HCT116 (cell line): Measurements from ENCODE around the gene MT1G. TPM values are rescaled to one million over a fixed set of nuclear protein-coding genes. Genes with fewer than 3 reads are reported as not detected.

Experiments used
- ATAC-seq: fragments of 200-7000 bp; cut with Tn5 transposase; 2 replicates; pipeline ENCODE4 v1.9.1; 2020; ENCODE audit warnings: mild to moderate bottlenecking, moderate library complexity
- BruUV-seq: library from RNA; stranded (reverse); fragments of 400-500 nt; replicated peaks from 2 replicates; lab custom pipeline; 2021; lab: Mats Ljungman, UMichigan
- CTCF ChIA-PET: fragments of 300-600 bp; sonication (Branson Sonifier 250); formaldehyde crosslinking; loops from one replicate; lab custom pipeline; 2021; ENCODE audit warnings: antibody characterized with exemption; lab: Charles Lee
- POLR2A ChIA-PET: fragments of 300-600, 350-600 bp; sonication (Branson Sonifier 250); formaldehyde crosslinking; loops from one replicate; lab custom pipeline; 2021; ENCODE audit warnings: antibody characterized with exemption; lab: Charles Lee
- RAD21 ChIA-PET, 2 experiments: fragments of 300-600 bp; sonication (Branson Sonifier 250); formaldehyde crosslinking; loops; one replicate each; lab custom pipeline; 2023; ENCODE audit warnings: low total read pairs in 2 of 2; ENCODE audit not compliant: uncharacterized antibody in 2 of 2, unreplicated experiment in 2 of 2, low non-redundant PET in 1 of 2; lab: Charles Lee
- DNase-seq: peaks from one replicate; pipeline ENCODE4 v3.0.0-alpha.2; 2010; ENCODE audit warnings: low read depth, low spot score
- H2AFZ ChIP-seq: fragments of 200-600 bp; shearing (Covaris generic), sonication (generic); 2 replicates; pipeline ENCODE4 v1.6.1; 2017; ENCODE audit warnings: low read depth, mixed run types, mixed read lengths, antibody characterized with exemption, low read length; ENCODE audit not compliant: poor library complexity, severe bottlenecking
- H3K27ac ChIP-seq: 2 replicates; pipeline ENCODE4 v1.5.1; 2012; ENCODE audit warnings: low read depth, low read length
- H3K27me3 ChIP-seq: fragments of 200-600 bp; sonication (generic); 2 replicates; pipeline ENCODE4 v1.6.1; 2016; ENCODE audit warnings: mixed run types, low read length, mixed read lengths; ENCODE audit not compliant: insufficient read depth
- H3K36me3 ChIP-seq, 2 experiments: fragments of 200-500 bp in 1 of 2; fragments of 200-600 bp in 1 of 2; sonication (Bioruptor generic) in 1 of 2; sonication (generic) in 1 of 2; 2 replicates each; pipeline versions ENCODE4 v1.5.1 to v1.6.1; 2014 to 2016; ENCODE audit warnings: low read length in 2 of 2, inconsistent platforms in 1 of 2, mixed read lengths in 1 of 2, mixed run types in 1 of 2; ENCODE audit not compliant: insufficient read depth in 2 of 2, control insufficient read depth in 1 of 2
- H3K4me1 ChIP-seq, 2 experiments: fragments of 200-600 bp in 1 of 2; sonication (generic) in 1 of 2; 2 replicates each; pipeline versions ENCODE4 v1.5.1 to v1.6.1; 2012 to 2017; ENCODE audit warnings: low read length in 2 of 2, inconsistent platforms in 1 of 2, mild to moderate bottlenecking in 1 of 2, mixed read lengths in 1 of 2, mixed run types in 1 of 2, moderate library complexity in 1 of 2; ENCODE audit not compliant: insufficient read depth in 2 of 2, control insufficient read depth in 1 of 2
- H3K4me2 ChIP-seq: fragments of 200-600 bp; sonication (generic); 2 replicates; pipeline ENCODE4 v1.6.1; 2017; ENCODE audit warnings: mixed run types, low read length, mixed read lengths
- H3K4me3 ChIP-seq, 2 experiments: fragments of 200-600 bp in 1 of 2; sonication (generic) in 1 of 2; replicated peaks in 1 of 2; 2 replicates each; pipeline ENCODE4 v1.5.1; 2011 to 2016; ENCODE audit warnings: low read length in 2 of 2, control low read depth in 1 of 2, low read depth in 1 of 2, mild to moderate bottlenecking in 1 of 2, mixed read lengths in 1 of 2, mixed run types in 1 of 2
- H3K79me2 ChIP-seq: fragments of 200-600 bp; sonication (generic); 2 replicates; pipeline ENCODE4 v1.6.1; 2017; ENCODE audit warnings: mild to moderate bottlenecking, mixed run types, low read length, moderate library complexity, mixed read lengths; ENCODE audit not compliant: insufficient read depth
- H3K9ac ChIP-seq: fragments of 200-600 bp; sonication (generic); 2 replicates; pipeline ENCODE4 v1.6.1; 2016; ENCODE audit warnings: low read length, mixed read lengths
- H3K9me2 ChIP-seq: fragments of 200-600 bp; sonication (generic), shearing (Covaris generic); 2 replicates; pipeline ENCODE4 v1.6.1; 2017; ENCODE audit warnings: mixed run types, mild to moderate bottlenecking, moderate library complexity; ENCODE audit not compliant: insufficient read depth
- H3K9me3 ChIP-seq, 2 experiments: fragments of 200-500 bp in 1 of 2; fragments of 200-600 bp in 1 of 2; sonication (Bioruptor generic) in 1 of 2; sonication (generic) in 1 of 2; 2 replicates each; pipeline ENCODE4 v1.6.1; 2014 to 2017; ENCODE audit warnings: low read length in 2 of 2, mixed read lengths in 2 of 2, inconsistent platforms in 1 of 2, low read depth in 1 of 2, mild to moderate bottlenecking in 1 of 2, mixed run types in 1 of 2, moderate library complexity in 1 of 2; ENCODE audit not compliant: control insufficient read depth in 1 of 2, insufficient read depth in 1 of 2
- H4K20me1 ChIP-seq: fragments of 200-600 bp; sonication (generic), shearing (Covaris generic); 2 replicates; pipeline ENCODE4 v1.6.1; 2017; ENCODE audit warnings: mixed run types, mild to moderate bottlenecking, moderate library complexity; ENCODE audit not compliant: insufficient read depth
- CBX3 ChIP-seq: IDR thresholded peaks from 2 replicates; pipeline ENCODE4 v1.6.1; 2012; ENCODE audit warnings: low read depth
- CEBPB ChIP-seq: IDR thresholded peaks from 2 replicates; pipeline ENCODE4 v1.6.1; 2012; ENCODE audit warnings: low read depth
- CTCF ChIP-seq, 3 experiments: fragments of 200-600 bp in 1 of 3; sonication (generic) in 1 of 3; IDR thresholded peaks in 2 of 3; conservative IDR thresholded peaks in 1 of 3; 2 replicates each; pipeline ENCODE4 v1.5.1; 2012 to 2017; ENCODE audit warnings: low read depth in 2 of 3, low read length in 2 of 3, antibody characterized with exemption in 1 of 3, borderline replicate concordance in 1 of 3, control low read depth in 1 of 3, mild to moderate bottlenecking in 1 of 3, mixed read lengths in 1 of 3, mixed run types in 1 of 3, moderate library complexity in 1 of 3; ENCODE audit not compliant: insufficient read depth in 1 of 3
- EGR1 ChIP-seq: IDR thresholded peaks from 2 replicates; pipeline ENCODE4 v1.6.1; 2012; ENCODE audit warnings: low read depth
- ELF1 ChIP-seq: IDR thresholded peaks from 2 replicates; pipeline ENCODE4 v1.6.1; 2012; ENCODE audit warnings: low read depth, borderline replicate concordance
- EZH2phosphoT487 ChIP-seq: fragments of 200-600 bp; IDR thresholded peaks from 2 replicates; pipeline ENCODE4 v1.6.1; 2018; ENCODE audit warnings: antibody characterized with exemption, borderline replicate concordance
- FOSL1 ChIP-seq: IDR thresholded peaks from 2 replicates; pipeline ENCODE4 v1.6.1; 2012; ENCODE audit warnings: low read depth
- JUND ChIP-seq: IDR thresholded peaks from 2 replicates; pipeline ENCODE4 v1.6.1; 2012
- POLR2AphosphoS5 ChIP-seq: IDR thresholded peaks from 2 replicates; pipeline ENCODE4 v1.6.1; 2011; ENCODE audit warnings: mild to moderate bottlenecking, low read depth, low read length, moderate library complexity
- SRF ChIP-seq: IDR thresholded peaks from 2 replicates; pipeline ENCODE4 v1.6.1; 2012; ENCODE audit warnings: low read depth
- TCF7L2 ChIP-seq: IDR thresholded peaks from 2 replicates; pipeline ENCODE4 v1.7.0; 2011; ENCODE audit warnings: borderline replicate concordance, inconsistent platforms; ENCODE audit not compliant: insufficient read depth, insufficient read length; ENCODE audit errors: extremely low read depth
- YY1 ChIP-seq: IDR thresholded peaks from 2 replicates; pipeline ENCODE4 v1.6.1; 2011; ENCODE audit warnings: low read length, low read depth, moderate library complexity, mild to moderate bottlenecking; ENCODE audit not compliant: insufficient replicate concordance; ENCODE audit errors: extremely low read depth
- ZNF274 ChIP-seq: fragments of 200-500 bp; sonication (Bioruptor generic); IDR thresholded peaks from 2 replicates; pipeline ENCODE4 v1.6.1; 2014; ENCODE audit warnings: mild to moderate bottlenecking, low read depth, low read length, inconsistent platforms
- intact Hi-C: fragments of 100-400 bp; cut with micrococcal nuclease; formaldehyde crosslinking; loops from 2 replicates; pipeline ENCODE4 v1.10.0; 2022
- total RNA-seq: library from RNA; stranded (reverse); gene quantifications from one replicate; pipeline ENCODE4 v1.2.1, GENCODE V29; 2021; ENCODE audit not compliant: unreplicated experiment

MT1G gene
- total RNA-seq, 1 experiment from 2014 or later, result 1.2 TPM

GRCh38 chr16:56697456-56698155, 29.7 kb upstream of the MT1G start:
- Histone ChIP-seq H3K4me2 (no peak overlapping the region), H3K79me2 (no peaks in the 10 kb centered on the region), H3K9me3 (no peaks in the 10 kb centered on the region), H4K20me1 (no peaks in the 10 kb centered on the region), H2AFZ (no peak overlapping the region), H3K27ac (no peak overlapping the region), H3K9me2 (no peaks in the 10 kb centered on the region), H3K27me3 (no peaks in the 10 kb centered on the region), H3K4me1 (peaks cover 2 to 15% of the 10 kb centered on the region in 2 experiments; a peak in 3 of 4 replicates), H3K36me3 (no peaks in the 10 kb centered on the region), H3K9ac (no peak overlapping the region), H3K4me3 (no peak overlapping the region)
- no TSS peak for BruUV-seq
- intact Hi-C loops, result no loop called here
- RAD21 ChIA-PET, result no interaction called here
- TF ChIP-seq CBX3, result no peak
- TF ChIP-seq CTCF (IDR thresholded peaks at IDR 0.05 in 2 of 3, conservative IDR thresholded peaks at IDR 0.05 in 1 of 3; ENCODE audit: borderline replicate concordance in 1 of 3, insufficient read depth in 1 of 3, low read depth in 2 of 3, low read length in 2 of 3), result no peak
- no peak for TF ChIP-seq JUND
- TF ChIP-seq EGR1, result no peak
- TF ChIP-seq ZNF274, result no peak
- no peak for TF ChIP-seq SRF
- no peak for TF ChIP-seq CEBPB
- TF ChIP-seq TCF7L2, result no peak
- TF ChIP-seq FOSL1, result no peak
- no peak for TF ChIP-seq POLR2AphosphoS5
- no peak for TF ChIP-seq EZH2phosphoT487
- TF ChIP-seq ELF1, result no peak
- no peak for TF ChIP-seq YY1
- CTCF ChIA-PET, result no interaction called here
- POLR2A ChIA-PET, result interaction anchor here (1.1 kb wide), 1 partner anchor 15 kb away, joined by 3 read pairs; no protein-coding TSS in a partner anchor
- DNase-seq (no peak), ATAC-seq (no peak)
